ENCODE results near the gene ING5.
"Not testable (repeated sequence)": the region's sequence is repeated elsewhere in the genome, so short reads cannot be mapped to it uniquely, and the experiment has no call there.

The ING5 gene

DNA sequence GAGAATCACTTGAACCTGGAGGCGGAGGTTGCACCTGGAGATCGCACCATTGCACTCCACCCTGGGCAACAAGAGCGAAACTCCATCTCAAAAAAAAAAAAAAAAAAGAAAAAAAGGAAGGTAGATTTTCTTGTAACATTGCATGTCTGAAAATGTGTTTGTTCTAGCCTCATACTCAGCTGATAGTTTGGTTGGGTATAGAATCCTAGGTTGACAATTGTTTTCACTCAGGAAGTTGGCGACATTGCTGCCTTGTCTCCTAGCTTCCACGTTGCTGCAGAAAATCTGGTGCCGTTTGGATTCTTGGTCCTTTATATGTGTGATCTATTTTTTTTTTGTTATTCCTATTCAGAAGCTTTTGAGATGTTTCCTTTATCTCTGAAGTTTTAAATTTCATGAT lies 4.7 kb downstream of the ING5 start:
- DNase-seq (ENCODE audit: low spot score), result no peak

- no peak for DNase-seq (ENCODE audit: low spot score)
Observed at GRCh38 chr2:241708879-241709278, 7.0 kb downstream of the ING5 start.

- DNase-seq (ENCODE audit: low spot score), result no peak
Observed at GRCh38 chr2:241719093-241719492, 17.3 kb downstream of the ING5 start.

DNA sequence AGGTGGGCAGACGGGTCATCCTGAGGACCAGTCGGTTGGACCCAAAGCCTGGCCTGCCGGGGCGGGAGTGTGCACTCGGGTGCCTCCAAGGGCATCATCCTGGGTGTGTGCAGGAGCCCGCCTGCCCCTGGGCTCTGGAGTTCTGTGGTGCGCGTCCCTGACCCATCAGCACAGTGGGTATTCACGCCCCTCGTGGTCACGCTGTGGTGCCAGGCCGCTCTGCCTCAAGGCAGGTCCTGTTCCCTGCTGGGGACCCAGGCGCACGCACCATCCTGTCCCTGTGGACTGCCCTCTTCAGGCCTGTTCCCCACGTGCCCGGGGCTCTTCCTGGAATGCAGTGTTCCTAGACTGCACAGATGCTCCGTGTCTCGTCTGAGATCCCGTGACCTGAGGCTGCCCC lies 18.3 kb downstream of the ING5 start:
- DNase-seq (ENCODE audit: low spot score), result peak; percentile 7

- DNase-seq (ENCODE audit: low spot score), result no peak
Observed at GRCh38 chr2:241720560-241720959, 18.7 kb downstream of the ING5 start.

DNA sequence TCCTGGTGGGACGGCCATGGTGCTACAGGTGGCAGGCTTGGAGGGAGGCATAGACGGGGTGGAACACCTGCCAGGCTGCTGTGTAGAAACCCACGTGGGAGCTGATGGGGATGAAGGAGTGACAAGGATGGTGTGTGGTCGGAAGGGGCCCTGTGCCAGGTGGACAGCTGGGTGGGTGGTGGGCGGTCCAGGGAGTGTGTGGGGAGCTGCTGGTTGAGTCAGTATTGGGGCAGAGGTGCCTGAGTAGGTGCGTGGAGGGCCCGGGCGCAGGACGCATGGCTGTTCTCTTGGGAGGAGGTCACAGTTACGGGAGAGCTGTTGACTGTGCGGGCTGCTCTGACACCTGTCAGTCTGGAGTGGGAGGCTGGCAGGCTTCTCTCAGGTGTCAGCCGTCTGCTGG lies 20.0 kb downstream of the ING5 start:
- no peak for DNase-seq (ENCODE audit: low spot score)

DNA sequence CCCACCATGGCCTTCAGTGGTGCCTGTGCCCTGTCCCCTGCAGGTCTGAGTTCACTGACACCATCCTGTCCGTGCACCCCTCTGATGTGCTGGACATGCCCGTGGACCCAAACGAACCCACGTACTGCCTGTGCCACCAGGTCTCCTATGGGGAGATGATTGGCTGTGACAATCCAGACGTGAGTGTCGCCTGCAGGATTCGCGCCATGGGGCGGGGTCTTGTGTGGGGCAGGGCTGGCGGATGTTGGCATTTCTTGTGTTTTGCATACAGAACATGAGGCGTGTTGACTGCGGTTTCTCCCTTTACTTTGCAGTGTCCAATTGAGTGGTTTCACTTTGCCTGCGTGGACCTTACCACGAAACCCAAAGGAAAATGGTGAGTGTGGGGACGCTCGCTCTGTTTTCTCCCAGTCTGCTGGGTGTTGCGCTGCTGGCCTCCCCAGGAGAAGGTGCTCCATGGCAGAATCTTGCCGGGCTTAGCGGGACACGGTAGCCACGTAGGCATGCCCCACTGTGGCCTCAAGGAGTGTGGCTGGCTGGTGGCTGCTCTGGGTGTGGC lies 21.1 kb downstream of the ING5 start:
- DNase-seq (ENCODE audit: low spot score), result no peak

DNA sequence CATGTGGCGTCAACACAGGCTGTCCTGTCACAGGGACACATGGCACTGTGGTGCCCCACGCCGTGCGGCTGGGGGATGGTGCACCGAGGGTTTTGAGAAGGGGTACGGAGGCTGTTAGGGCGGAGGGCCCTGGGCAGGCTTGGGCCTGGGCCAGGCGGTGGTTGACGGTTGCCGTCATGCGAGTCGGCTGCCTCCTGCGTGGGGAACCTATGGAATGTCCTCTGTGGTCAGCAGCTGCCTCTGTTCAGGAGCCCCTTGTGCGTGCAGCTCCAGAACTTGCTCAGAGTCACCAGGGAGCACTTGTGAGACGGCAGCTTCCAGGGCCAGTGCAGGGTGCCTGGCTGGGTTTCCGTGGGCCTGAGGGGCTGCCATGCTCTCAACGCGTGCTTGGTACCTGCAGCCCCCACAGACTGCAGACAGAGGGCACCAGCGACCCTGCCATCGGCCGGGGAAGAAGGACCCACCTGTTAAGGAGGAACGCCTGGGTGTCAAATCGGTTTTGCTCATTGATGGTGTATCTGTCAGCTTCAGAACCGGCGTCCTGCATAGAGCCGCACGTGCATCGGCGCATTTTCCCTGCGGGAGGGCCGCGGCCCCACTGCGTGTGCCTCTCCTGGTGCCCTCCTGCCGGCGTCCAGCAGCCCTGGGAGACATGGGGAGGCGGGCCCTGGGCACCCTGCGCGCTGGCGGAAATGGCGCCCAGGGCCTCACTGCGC lies 22.6 kb downstream of the ING5 start:
- no peak for DNase-seq (ENCODE audit: low spot score)

- DNase-seq (ENCODE audit: low spot score), result no peak
Observed at GRCh38 chr2:241724975-241725870, 23.4 kb downstream of the ING5 start.

- no peak for DNase-seq (ENCODE audit: low spot score)
Observed at GRCh38 chr2:241726459-241726858, 24.6 kb downstream of the ING5 start.

- no peak for DNase-seq (ENCODE audit: low spot score)
Observed at GRCh38 chr2:241728000-241728399, 26.2 kb downstream of the ING5 start.

DNA sequence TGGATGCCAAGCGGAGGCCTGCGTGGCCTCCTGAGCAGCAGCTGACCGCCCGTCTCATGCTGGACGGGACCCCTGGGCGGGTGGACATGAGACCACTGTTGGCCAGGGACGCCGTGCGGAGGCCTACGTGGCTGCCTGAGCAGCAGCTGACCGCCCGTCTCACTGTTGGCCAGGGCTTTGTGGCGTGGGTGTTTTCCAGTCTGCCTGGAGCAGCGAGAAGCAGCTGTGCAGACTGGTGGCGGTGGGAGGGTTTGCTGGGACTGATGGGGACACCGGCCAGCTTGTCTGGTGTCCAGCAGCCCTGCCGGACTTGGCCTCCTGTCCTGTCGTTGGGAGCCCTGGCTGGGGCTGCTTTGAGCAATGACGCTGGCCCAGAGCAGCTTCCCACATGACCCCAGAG lies 26.8 kb downstream of the ING5 start:
- no peak for DNase-seq (ENCODE audit: low spot score)

- no peak for DNase-seq (ENCODE audit: low spot score)
Observed at GRCh38 chr2:241729868-241730267, 28.0 kb downstream of the ING5 start.

- DNase-seq (ENCODE audit: low spot score), result no peak
Observed at GRCh38 chr2:241730671-241731293, 28.9 kb downstream of the ING5 start.

GRCh38 chr2:241732513-241733186 lies 30.8 kb downstream of the ING5 start:
- not testable (repeated sequence) for DNase-seq (ENCODE audit: low spot score)

- DNase-seq (ENCODE audit: low spot score), result no peak
Observed at GRCh38 chr2:241733391-241734207, 31.8 kb downstream of the ING5 start.

- no peak for DNase-seq (ENCODE audit: low spot score)
Observed at GRCh38 chr2:241734208-241734466, 32.3 kb downstream of the ING5 start.

DNA sequence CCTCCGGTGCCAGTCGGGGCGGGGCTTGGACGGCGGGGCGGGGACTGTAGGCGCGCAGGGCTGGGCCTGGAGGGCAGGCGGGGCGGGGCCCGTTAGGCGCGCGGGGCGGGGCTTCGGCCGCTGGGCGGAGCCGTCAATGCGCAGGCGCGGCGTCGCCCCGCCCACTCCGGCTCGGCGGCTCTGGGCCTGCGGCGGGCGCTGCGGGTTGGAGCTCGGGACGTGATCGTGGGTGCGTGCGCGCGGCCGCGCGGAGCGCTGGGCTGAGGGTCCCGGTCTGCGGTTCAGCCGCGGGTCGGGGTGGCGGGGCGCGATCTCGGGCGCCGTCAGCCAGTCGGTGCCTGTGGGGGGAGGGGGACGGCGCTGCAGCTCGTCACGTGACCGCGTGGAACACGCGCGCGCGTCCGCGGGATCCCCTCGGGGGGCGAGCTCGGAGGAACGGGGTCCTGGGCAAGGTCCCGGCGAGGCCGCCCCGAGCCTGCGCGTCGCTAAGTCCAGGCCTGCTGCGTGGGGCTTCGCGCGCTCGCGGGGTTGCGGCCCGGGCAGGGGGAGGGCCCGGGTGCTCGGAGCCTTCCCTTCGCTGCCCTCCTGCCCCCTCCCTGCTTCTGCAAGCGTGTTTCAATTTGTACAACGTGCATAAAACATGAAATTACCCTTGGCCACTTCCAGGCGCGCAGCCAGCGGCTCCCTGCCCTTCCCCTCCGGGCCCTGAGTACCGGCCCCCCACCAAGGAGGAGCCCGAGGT lies 32.8 kb downstream of the ING5 start, which contains the start of gene D2HGDH:
TSS of gene D2HGDH (plus strand) at position 164 of the 742 bp plus-strand sequence. CDS start 595 bp downstream, outside the sequence.
- peak; percentile 99 for DNase-seq (ENCODE audit: low spot score)

GRCh38 chr2:241736111-241736510 lies 34.3 kb downstream of the ING5 start:
- no peak for DNase-seq (ENCODE audit: low spot score)

DNA sequence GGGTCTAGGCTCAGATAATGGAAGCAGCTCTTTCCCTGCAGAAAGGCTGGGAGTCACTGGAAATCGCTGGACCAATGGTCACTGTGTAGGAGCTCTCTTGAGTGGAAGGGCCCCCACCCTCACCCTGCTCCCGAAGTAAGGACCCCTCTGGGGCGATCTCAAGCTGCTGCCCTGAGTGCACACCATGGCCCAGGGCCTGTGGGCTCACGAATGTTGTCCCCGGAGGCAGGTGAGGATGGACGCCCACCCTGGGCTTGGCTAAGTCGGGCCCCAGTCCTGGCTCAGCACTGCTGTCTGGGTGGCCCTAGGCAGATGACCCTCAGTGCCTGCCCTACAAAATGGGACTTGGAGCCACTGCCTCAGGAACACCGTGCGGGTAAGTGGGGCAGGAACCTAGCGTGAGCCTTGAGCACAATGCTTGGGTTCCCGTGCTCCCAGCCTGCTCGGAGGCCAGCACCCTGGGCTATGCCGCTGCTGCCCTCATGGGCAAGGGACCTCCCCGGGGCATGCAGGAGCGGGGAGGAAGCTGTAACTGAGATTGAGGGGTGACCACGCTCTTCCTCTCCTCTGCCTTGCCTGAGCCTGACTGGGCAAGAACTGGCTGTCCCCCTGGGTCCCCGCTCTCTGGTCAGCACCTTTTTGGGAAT lies 36.3 kb downstream of the ING5 start:
- DNase-seq (ENCODE audit: low spot score), result no peak

Measured in AG08396 (cell line).